K562 (cell line): Measurements from ENCODE around the gene UBE2M. TPM values are rescaled to one million over a fixed set of nuclear protein-coding genes. Genes with fewer than 3 reads are reported as not detected.

Source experiments
- CBFA2T3 ChIP-seq: fragments of 450-650 bp; IDR thresholded peaks from 2 replicates; pipeline ENCODE4 v1.6.1; 2017
- CHD1 ChIP-seq: fragments of 200-600 bp; sonication (generic); IDR thresholded peaks from one replicate; pipeline ENCODE4 v1.6.1; 2012; ENCODE audit warnings: mild to moderate bottlenecking, moderate library complexity, low read length, inconsistent platforms
- COPS2 ChIP-seq: fragments of 450-650 bp; conservative IDR thresholded peaks from 2 replicates; pipeline ENCODE4 v1.6.1; 2016; ENCODE audit warnings: mild to moderate bottlenecking, moderate library complexity
- EP400 ChIP-seq: fragments of 450-650 bp; IDR thresholded peaks from 2 replicates; pipeline ENCODE4 v1.6.1; 2017; ENCODE audit warnings: antibody characterized with exemption, mild to moderate bottlenecking, moderate library complexity
- FOXJ3 ChIP-seq: sonication (generic); formaldehyde crosslinking; IDR thresholded peaks from 2 replicates; pipeline ENCODE4 v1.4.0; 2020; ENCODE audit warnings: mild to moderate bottlenecking, missing genetic modification reagents
- FOXK2 ChIP-seq, 2 experiments: fragments of 450-650 bp; IDR thresholded peaks in 1 of 2; conservative IDR thresholded peaks in 1 of 2; 2 replicates each; pipeline ENCODE4 v1.6.1; 2016; ENCODE audit warnings: low read depth in 2 of 2, mild to moderate bottlenecking in 1 of 2
- KLF13 ChIP-seq: fragments of 450-650 bp; IDR thresholded peaks from 2 replicates; pipeline ENCODE4 v1.6.1; 2016; ENCODE audit warnings: missing genetic modification characterization, low read depth, mild to moderate bottlenecking, missing compliant biosample characterization, moderate library complexity, borderline replicate concordance
- POLR2AphosphoS2 ChIP-seq: IDR thresholded peaks from 2 replicates; pipeline ENCODE4 v1.6.1; 2012; ENCODE audit warnings: low read length, improper control_type of control experiment
- PTRF ChIP-seq: fragments of 450-650 bp; IDR thresholded peaks from 2 replicates; pipeline ENCODE4 v1.6.1; 2016; ENCODE audit warnings: mild to moderate bottlenecking, missing genetic modification characterization, missing compliant biosample characterization
- STAG1 ChIP-seq: sonication (generic); formaldehyde crosslinking; IDR thresholded peaks from 2 replicates; pipeline ENCODE4 v1.5.0; 2020; ENCODE audit warnings: missing genetic modification reagents, borderline replicate concordance
- STAT5B ChIP-seq: fragments of 250-450 bp; sonication (Bioruptor Pico); IDR thresholded peaks from 2 replicates; pipeline ENCODE4 v1.8.0; 2021; ENCODE audit warnings: mild to moderate bottlenecking, inconsistent platforms
- SUPT5H ChIP-seq: fragments of 450-650 bp; IDR thresholded peaks from 2 replicates; pipeline ENCODE4 v1.6.1; 2016
- ZBTB1 ChIP-seq: sonication (generic); formaldehyde crosslinking; IDR thresholded peaks from 2 replicates; pipeline ENCODE4 v1.8.1; 2023; ENCODE audit warnings: missing genetic modification reagents, low read depth, mild to moderate bottlenecking, borderline replicate concordance
- ZC3H11A ChIP-seq: IDR thresholded peaks from 2 replicates; pipeline ENCODE4 v1.6.1; 2012; ENCODE audit warnings: low read depth, low read length, improper control_type of control experiment
- ZNF165 ChIP-seq: fragments of 250-450 bp; sonication (Bioruptor Pico); IDR thresholded peaks from 2 replicates; pipeline ENCODE4 v1.4.0; 2020; ENCODE audit warnings: borderline replicate concordance
- ZNF79 ChIP-seq: fragments of 250-450 bp; sonication (Bioruptor Pico); IDR thresholded peaks from 2 replicates; pipeline ENCODE4 v1.4.0; 2020; ENCODE audit warnings: low read depth, mild to moderate bottlenecking, moderate library complexity
- polyA plus RNA-seq, 8 experiments: library from polyadenylated mRNA; depleted of rRNA in 4 of 8; stranded (reverse) in 5 of 8; unstranded in 3 of 8; fragments of >200 nt; fragmentation: Nextera tagmentation in 2 of 8; fragmentation: Illumina TruSeq in 1 of 8; extraction: Ambion mirVana in 2 of 8; extraction: Trizol in 1 of 8; gene quantifications; 2 replicates each; pipeline versions ENCODE4 v1.2.1 to v1.2.3, GENCODE V29; 2011 to 2014; ENCODE audit warnings: inconsistent platforms in 1 of 8, missing spikeins in 1 of 8
- total RNA-seq, 7 experiments: library from RNA; depleted of rRNA in 6 of 7; stranded (reverse); fragments of >200 nt in 6 of 7; fragmentation: Illumina TruSeq in 2 of 7; extraction: Trizol in 2 of 7; gene quantifications; 2 replicates each; pipeline versions ENCODE4 v1.2.1 to v1.2.3, GENCODE V29; 2011 to 2021; ENCODE audit warnings: low replicate concordance in 1 of 7
- TF ChIP-seq, protein P1 (sequence below): fragments of 250-450 bp; sonication (Bioruptor Pico); IDR thresholded peaks from 2 replicates; pipeline ENCODE4 v1.8.0; 2021; ENCODE audit warnings: moderate library complexity, mild to moderate bottlenecking, inconsistent platforms
- TF ChIP-seq, protein P2 (sequence below): fragments of 250-450 bp; sonication (Bioruptor Pico); IDR thresholded peaks from 2 replicates; pipeline ENCODE4 v1.4.0; 2020; ENCODE audit warnings: mild to moderate bottlenecking, moderate library complexity
- TF ChIP-seq, protein P3 (sequence below): IDR thresholded peaks from 2 replicates; pipeline ENCODE4 v1.6.1; 2016; ENCODE audit warnings: missing genetic modification characterization, missing compliant biosample characterization
- TF ChIP-seq, protein P4 (sequence below): fragments of 450-650 bp; formaldehyde crosslinking; IDR thresholded peaks from 2 replicates; pipeline ENCODE4 v1.4.0; 2020; ENCODE audit warnings: mild to moderate bottlenecking, mixed read lengths

The UBE2M gene
- total and polyA plus RNA-seq, 9 of the 15 experiments (the other 6 are each of a cell fraction or from before 2014, with no cell fraction given) = 0.92 to 163 (median 85.7) TPM

DNA sequence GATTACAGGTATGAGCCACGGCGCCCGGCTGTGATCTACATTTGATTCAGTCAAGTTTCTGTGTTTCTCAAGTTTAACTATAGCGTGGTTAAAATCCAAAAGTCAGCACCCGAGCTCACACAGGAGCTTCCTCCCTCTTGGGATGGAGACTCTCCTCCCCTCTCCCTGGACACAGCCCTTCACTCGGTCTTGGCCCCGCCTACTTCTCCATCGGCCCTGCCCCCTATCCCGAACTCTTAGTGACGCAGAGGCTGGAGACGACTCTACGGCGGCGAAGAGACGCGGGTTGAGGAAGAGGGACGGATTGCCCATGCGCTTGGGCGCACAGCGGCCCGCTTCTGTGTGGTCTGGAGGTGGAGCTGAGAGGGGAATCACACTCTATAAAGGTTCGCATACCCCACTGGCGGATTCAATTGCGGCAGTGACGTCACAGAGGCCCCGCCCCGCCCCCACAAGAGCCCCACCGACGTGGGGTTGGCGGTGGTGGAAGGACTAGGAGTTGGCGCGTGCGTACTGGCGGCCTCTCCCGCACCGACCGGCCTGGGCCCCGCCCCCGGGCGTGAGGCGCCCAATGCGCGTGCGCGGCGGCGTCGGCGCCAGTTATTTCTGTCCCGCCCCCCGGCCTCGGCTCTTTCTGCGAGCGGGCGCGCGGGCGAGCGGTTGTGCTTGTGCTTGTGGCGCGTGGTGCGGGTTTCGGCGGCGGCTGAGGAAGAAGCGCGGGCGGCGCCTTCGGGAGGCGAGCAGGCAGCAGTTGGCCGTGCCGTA is 14.4 kb downstream of the UBE2M start, which contains the start of gene TRIM28 (continued):
- TF ChIP-seq, protein P1, sequence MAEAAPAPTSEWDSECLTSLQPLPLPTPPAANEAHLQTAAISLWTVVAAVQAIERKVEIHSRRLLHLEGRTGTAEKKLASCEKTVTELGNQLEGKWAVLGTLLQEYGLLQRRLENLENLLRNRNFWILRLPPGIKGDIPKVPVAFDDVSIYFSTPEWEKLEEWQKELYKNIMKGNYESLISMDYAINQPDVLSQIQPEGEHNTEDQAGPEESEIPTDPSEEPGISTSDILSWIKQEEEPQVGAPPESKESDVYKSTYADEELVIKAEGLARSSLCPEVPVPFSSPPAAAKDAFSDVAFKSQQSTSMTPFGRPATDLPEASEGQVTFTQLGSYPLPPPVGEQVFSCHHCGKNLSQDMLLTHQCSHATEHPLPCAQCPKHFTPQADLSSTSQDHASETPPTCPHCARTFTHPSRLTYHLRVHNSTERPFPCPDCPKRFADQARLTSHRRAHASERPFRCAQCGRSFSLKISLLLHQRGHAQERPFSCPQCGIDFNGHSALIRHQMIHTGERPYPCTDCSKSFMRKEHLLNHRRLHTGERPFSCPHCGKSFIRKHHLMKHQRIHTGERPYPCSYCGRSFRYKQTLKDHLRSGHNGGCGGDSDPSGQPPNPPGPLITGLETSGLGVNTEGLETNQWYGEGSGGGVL (CRISPR knock-in tag) = no peak
- TF ChIP-seq EP400 = peak; percentile 86
- no peak for TF ChIP-seq ZC3H11A
- TF ChIP-seq STAT5B = no peak
- no peak for TF ChIP-seq COPS2
- TF ChIP-seq FOXJ3 = no peak
- no peak for TF ChIP-seq CHD1
- TF ChIP-seq SUPT5H = peak; percentile 88
- peak; percentile 58; the same call in 1 of the 2 replicates for TF ChIP-seq POLR2AphosphoS2
- TF ChIP-seq CBFA2T3 = no peak
- TF ChIP-seq STAG1 = no peak
- no peak for TF ChIP-seq PTRF (tag)
- TF ChIP-seq, protein P2, sequence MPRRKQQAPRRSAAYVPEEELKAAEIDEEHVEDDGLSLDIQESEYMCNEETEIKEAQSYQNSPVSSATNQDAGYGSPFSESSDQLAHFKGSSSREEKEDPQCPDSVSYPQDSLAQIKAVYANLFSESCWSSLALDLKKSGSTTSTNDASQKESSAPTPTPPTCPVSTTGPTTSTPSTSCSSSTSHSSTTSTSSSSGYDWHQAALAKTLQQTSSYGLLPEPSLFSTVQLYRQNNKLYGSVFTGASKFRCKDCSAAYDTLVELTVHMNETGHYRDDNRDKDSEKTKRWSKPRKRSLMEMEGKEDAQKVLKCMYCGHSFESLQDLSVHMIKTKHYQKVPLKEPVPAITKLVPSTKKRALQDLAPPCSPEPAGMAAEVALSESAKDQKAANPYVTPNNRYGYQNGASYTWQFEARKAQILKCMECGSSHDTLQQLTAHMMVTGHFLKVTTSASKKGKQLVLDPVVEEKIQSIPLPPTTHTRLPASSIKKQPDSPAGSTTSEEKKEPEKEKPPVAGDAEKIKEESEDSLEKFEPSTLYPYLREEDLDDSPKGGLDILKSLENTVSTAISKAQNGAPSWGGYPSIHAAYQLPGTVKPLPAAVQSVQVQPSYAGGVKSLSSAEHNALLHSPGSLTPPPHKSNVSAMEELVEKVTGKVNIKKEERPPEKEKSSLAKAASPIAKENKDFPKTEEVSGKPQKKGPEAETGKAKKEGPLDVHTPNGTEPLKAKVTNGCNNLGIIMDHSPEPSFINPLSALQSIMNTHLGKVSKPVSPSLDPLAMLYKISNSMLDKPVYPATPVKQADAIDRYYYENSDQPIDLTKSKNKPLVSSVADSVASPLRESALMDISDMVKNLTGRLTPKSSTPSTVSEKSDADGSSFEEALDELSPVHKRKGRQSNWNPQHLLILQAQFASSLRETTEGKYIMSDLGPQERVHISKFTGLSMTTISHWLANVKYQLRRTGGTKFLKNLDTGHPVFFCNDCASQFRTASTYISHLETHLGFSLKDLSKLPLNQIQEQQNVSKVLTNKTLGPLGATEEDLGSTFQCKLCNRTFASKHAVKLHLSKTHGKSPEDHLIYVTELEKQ (CRISPR knock-in tag) = no peak
- TF ChIP-seq, protein P3, sequence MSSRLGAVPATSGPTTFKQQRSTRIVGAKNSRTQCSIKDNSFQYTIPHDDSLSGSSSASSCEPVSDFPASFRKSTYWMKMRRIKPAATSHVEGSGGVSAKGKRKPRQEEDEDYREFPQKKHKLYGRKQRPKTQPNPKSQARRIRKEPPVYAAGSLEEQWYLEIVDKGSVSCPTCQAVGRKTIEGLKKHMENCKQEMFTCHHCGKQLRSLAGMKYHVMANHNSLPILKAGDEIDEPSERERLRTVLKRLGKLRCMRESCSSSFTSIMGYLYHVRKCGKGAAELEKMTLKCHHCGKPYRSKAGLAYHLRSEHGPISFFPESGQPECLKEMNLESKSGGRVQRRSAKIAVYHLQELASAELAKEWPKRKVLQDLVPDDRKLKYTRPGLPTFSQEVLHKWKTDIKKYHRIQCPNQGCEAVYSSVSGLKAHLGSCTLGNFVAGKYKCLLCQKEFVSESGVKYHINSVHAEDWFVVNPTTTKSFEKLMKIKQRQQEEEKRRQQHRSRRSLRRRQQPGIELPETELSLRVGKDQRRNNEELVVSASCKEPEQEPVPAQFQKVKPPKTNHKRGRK (tag) = no peak
- TF ChIP-seq, protein P4, sequence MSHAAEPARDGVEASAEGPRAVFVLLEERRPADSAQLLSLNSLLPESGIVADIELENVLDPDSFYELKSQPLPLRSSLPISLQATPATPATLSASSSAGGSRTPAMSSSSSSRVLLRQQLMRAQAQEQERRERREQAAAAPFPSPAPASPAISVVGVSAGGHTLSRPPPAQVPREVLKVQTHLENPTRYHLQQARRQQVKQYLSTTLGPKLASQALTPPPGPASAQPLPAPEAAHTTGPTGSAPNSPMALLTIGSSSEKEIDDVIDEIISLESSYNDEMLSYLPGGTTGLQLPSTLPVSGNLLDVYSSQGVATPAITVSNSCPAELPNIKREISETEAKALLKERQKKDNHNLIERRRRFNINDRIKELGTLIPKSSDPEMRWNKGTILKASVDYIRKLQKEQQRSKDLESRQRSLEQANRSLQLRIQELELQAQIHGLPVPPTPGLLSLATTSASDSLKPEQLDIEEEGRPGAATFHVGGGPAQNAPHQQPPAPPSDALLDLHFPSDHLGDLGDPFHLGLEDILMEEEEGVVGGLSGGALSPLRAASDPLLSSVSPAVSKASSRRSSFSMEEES (CRISPR knock-in tag) = no peak
- TF ChIP-seq FOXK2 (conservative IDR thresholded peaks at IDR 0.05 in 1 of 2, IDR thresholded peaks at IDR 0.05 in 1 of 2; ENCODE audit: low read depth in 2 of 2) = no peak
- TF ChIP-seq KLF13 = peak; percentile 71; the same call in 1 of the 2 replicates
- TF ChIP-seq ZBTB1 (CRISPR knock-in tag) = peak; percentile 86; the same call in 1 of the 2 replicates
- TF ChIP-seq ZNF79 (CRISPR knock-in tag) = no peak
- TF ChIP-seq ZNF165 (CRISPR knock-in tag) = no peak
